HepG2 (cell line): ENCODE results near the gene ARHGEF1. TPM values are rescaled to one million over a fixed set of nuclear protein-coding genes. Genes with fewer than 3 reads are reported as not detected.

ENCODE experiments used
- ATAC-seq: fragments of 200-7000 bp; cut with Tn5 transposase; 3 replicates; pipeline ENCODE4 v1.9.1; 2020; ENCODE audit warnings: mild to moderate bottlenecking, moderate library complexity
- BruUV-seq: library from RNA; stranded (reverse); fragments of 400-500 nt; replicated peaks from 2 replicates; lab custom pipeline; 2021; lab: Mats Ljungman, UMichigan
- CTCF ChIA-PET: fragments of 300-600 bp; formaldehyde crosslinking; extraction: SDS; loops from one replicate; lab custom pipeline; 2021; ENCODE audit warnings: low total read pairs, inconsistent platforms, low intra/inter-chr PET ratio; lab: Yijun Ruan, JAX
- POLR2A ChIA-PET: fragments of 350-600 bp; sonication (Branson Sonifier 250); formaldehyde crosslinking; loops from one replicate; lab custom pipeline; 2020; ENCODE audit warnings: antibody characterized with exemption, inconsistent platforms; lab: Yijun Ruan, JAX
- DNase-seq: peaks from one replicate; pipeline ENCODE4 v3.0.0-alpha.2; 2015; ENCODE audit warnings: low spot score
- FAIRE-seq: peaks from 3 replicates; lab custom pipeline; 2011; peaks lifted over from hg19 to GRCh38; lab: Jason Lieb, UNC
- H2AFZ ChIP-seq: one replicate; pipeline ENCODE4 v1.6.1; 2011; ENCODE audit warnings: low read length, inconsistent platforms
- H3K27ac ChIP-seq: fragments of 300-600 bp; 3 replicates; pipeline ENCODE4 v1.8.0; 2011; ENCODE audit warnings: mixed run types, mild to moderate bottlenecking, mixed read lengths, low read length, inconsistent platforms; ENCODE audit not compliant: insufficient read depth; ENCODE audit errors: extremely low read length
- H3K27me3 ChIP-seq, 2 experiments: fragments of 200-600 bp in 1 of 2; 2 replicates in 1 of 2; 3 replicates in 1 of 2; pipeline versions ENCODE4 v1.6.0 to v1.8.0; 2011; ENCODE audit warnings: low read length in 2 of 2, mild to moderate bottlenecking in 2 of 2, moderate library complexity in 2 of 2, inconsistent platforms in 1 of 2; ENCODE audit not compliant: insufficient read depth in 2 of 2, control insufficient read depth in 1 of 2
- H3K36me3 ChIP-seq, 2 experiments: fragments of 200-600 bp in 1 of 2; replicated peaks in 1 of 2; 2 replicates in 1 of 2; 3 replicates in 1 of 2; pipeline versions ENCODE4 v1.5.1 to v1.8.0; 2011; ENCODE audit warnings: low read length in 2 of 2, inconsistent platforms in 1 of 2; ENCODE audit not compliant: insufficient read depth in 2 of 2, control insufficient read depth in 1 of 2
- H3K4me1 ChIP-seq: 2 replicates; pipeline ENCODE4 v1.5.1; 2012; ENCODE audit warnings: low read length, inconsistent platforms; ENCODE audit not compliant: insufficient read depth
- H3K4me2 ChIP-seq: 2 replicates; pipeline ENCODE4 v1.6.0; 2011; ENCODE audit warnings: low read depth, low read length, inconsistent platforms
- H3K4me3 ChIP-seq, 3 experiments: fragments of 200-600 bp in 1 of 3; sonication (generic), shearing (Covaris generic) in 1 of 3; replicated peaks in 1 of 3; 2 replicates each; pipeline ENCODE4 v1.5.1; 2011 to 2016; ENCODE audit warnings: low read length in 3 of 3, inconsistent platforms in 2 of 3, low read depth in 2 of 3, mild to moderate bottlenecking in 2 of 3, control low read depth in 1 of 3, mixed read lengths in 1 of 3; ENCODE audit not compliant: insufficient read depth in 1 of 3
- H3K79me2 ChIP-seq: one replicate; pipeline ENCODE4 v1.6.1; 2011; ENCODE audit warnings: low read length, inconsistent platforms; ENCODE audit not compliant: insufficient read depth
- H3K9ac ChIP-seq: 2 replicates; pipeline ENCODE4 v1.6.0; 2011; ENCODE audit warnings: mild to moderate bottlenecking, low read depth, low read length, inconsistent platforms; ENCODE audit not compliant: insufficient read depth
- H3K9me3 ChIP-seq: 2 replicates; pipeline ENCODE4 v1.5.1; 2012; ENCODE audit warnings: mild to moderate bottlenecking, low read length
- H4K20me1 ChIP-seq: 2 replicates; pipeline ENCODE4 v1.6.0; 2011; ENCODE audit warnings: inconsistent platforms, mild to moderate bottlenecking, low read length, moderate library complexity; ENCODE audit not compliant: insufficient read depth
- ATRX ChIP-seq: sonication (generic); formaldehyde crosslinking; IDR thresholded peaks from 2 replicates; pipeline ENCODE4 v1.4.0; 2020; ENCODE audit warnings: missing genetic modification reagents, borderline replicate concordance
- FIP1L1 ChIP-seq: fragments of 200-400 bp; formaldehyde crosslinking; IDR thresholded peaks from 2 replicates; pipeline ENCODE4 v1.6.1; 2018; ENCODE audit warnings: low read depth, mild to moderate bottlenecking, low read length, moderate library complexity, borderline replicate concordance; ENCODE audit not compliant: insufficient read depth
- KAT7 ChIP-seq: IDR thresholded peaks from 2 replicates; pipeline ENCODE4 v1.6.1; 2018; ENCODE audit warnings: borderline replicate concordance, missing compliant biosample characterization
- KDM6A ChIP-seq: IDR thresholded peaks from 2 replicates; pipeline ENCODE4 v1.6.1; 2016; ENCODE audit warnings: low read depth
- MAF1 ChIP-seq: sonication (generic); formaldehyde crosslinking; IDR thresholded peaks from 2 replicates; pipeline ENCODE4 v1.5.0; 2020; ENCODE audit warnings: missing genetic modification reagents, borderline replicate concordance
- MAZ ChIP-seq, 2 experiments: sonication (generic) in 1 of 2; formaldehyde crosslinking in 1 of 2; IDR thresholded peaks; 2 replicates each; pipeline versions ENCODE4 v1.5.0 to v1.6.1; 2012 to 2020; ENCODE audit warnings: low read depth in 2 of 2, mild to moderate bottlenecking in 2 of 2, borderline replicate concordance in 1 of 2, improper control_type of control experiment in 1 of 2, low read length in 1 of 2, missing genetic modification reagents in 1 of 2, moderate library complexity in 1 of 2
- NONO ChIP-seq, 2 experiments: fragments of 450-650 bp in 1 of 2; sonication (generic) in 1 of 2; formaldehyde crosslinking in 1 of 2; IDR thresholded peaks in 1 of 2; conservative IDR thresholded peaks in 1 of 2; 2 replicates each; pipeline versions ENCODE4 v1.6.1 to v1.8.0; 2017 to 2022; ENCODE audit warnings: mild to moderate bottlenecking in 1 of 2, missing genetic modification reagents in 1 of 2, moderate library complexity in 1 of 2
- SP4 ChIP-seq: sonication (generic); formaldehyde crosslinking; IDR thresholded peaks from 2 replicates; pipeline ENCODE4 v1.8.1; 2023; ENCODE audit warnings: mild to moderate bottlenecking, missing genetic modification reagents
- TP53 ChIP-seq: sonication (generic); formaldehyde crosslinking; conservative IDR thresholded peaks from 2 replicates; pipeline ENCODE4 v1.4.0; 2020; ENCODE audit warnings: missing genetic modification reagents
- YY1 ChIP-seq: IDR thresholded peaks from 2 replicates; pipeline ENCODE4 v1.6.1; 2011; ENCODE audit warnings: low read length, low read depth, moderate library complexity, mild to moderate bottlenecking; ENCODE audit not compliant: insufficient read depth, insufficient replicate concordance
- ZKSCAN8 ChIP-seq: IDR thresholded peaks from 2 replicates; pipeline ENCODE4 v1.6.1; 2016; ENCODE audit warnings: borderline replicate concordance, missing genetic modification reagents, missing compliant biosample characterization
- ZNF34 ChIP-seq: sonication (generic); formaldehyde crosslinking; IDR thresholded peaks from 2 replicates; pipeline ENCODE4 v1.4.0; 2020; ENCODE audit warnings: mild to moderate bottlenecking, missing genetic modification reagents, borderline replicate concordance
- ZNF619 ChIP-seq: sonication (generic); formaldehyde crosslinking; IDR thresholded peaks from 2 replicates; pipeline ENCODE4 v1.4.0; 2020; ENCODE audit warnings: mild to moderate bottlenecking, missing genetic modification reagents
- ZNF737 ChIP-seq: sonication (generic); formaldehyde crosslinking; IDR thresholded peaks from 2 replicates; pipeline ENCODE4 v1.5.0; 2020; ENCODE audit warnings: missing genetic modification reagents, mild to moderate bottlenecking, borderline replicate concordance
- WGBS: methylation state at CpG from one replicate; pipeline ENCODE4 v1.1.6; 2017; ENCODE audit warnings: low lambda C conversion rate; 5-methylcytosine and 5-hydroxymethylcytosine counted together
- in situ Hi-C: cut with HindIII; loops from 2 replicates; pipeline ENCODE4 v1.10.0; 2017; ENCODE audit warnings: low pct_unique_long_range_greater_than_20kb; ENCODE audit not compliant: extremely low pct_ligation_motif_present
- intact Hi-C: fragments of 100-400 bp; cut with micrococcal nuclease; formaldehyde crosslinking; loops from one replicate; pipeline ENCODE4 v1.10.0; 2022; ENCODE audit not compliant: unreplicated experiment
- polyA plus RNA-seq, 8 experiments: library from polyadenylated mRNA; depleted of rRNA in 3 of 8; stranded (reverse) in 7 of 8; unstranded in 1 of 8; fragments of >200 nt; fragmentation: Illumina TruSeq in 4 of 8; extraction: Trizol in 4 of 8; gene quantifications; 2 replicates each; pipeline versions ENCODE4 v1.2.1 to v1.2.3, GENCODE V29; 2011 to 2016; ENCODE audit warnings: low read depth in 4 of 8, missing spikeins in 1 of 8, mixed read lengths in 1 of 8; ENCODE audit not compliant: insufficient read depth in 1 of 8
- total RNA-seq, 5 experiments: library from RNA; depleted of rRNA; stranded (reverse); fragments of >200 nt; fragmentation: Illumina TruSeq; extraction: Trizol; gene quantifications; 2 replicates each; pipeline ENCODE4 v1.2.3, GENCODE V29; 2016; ENCODE audit warnings: low read depth in 1 of 5
- TF ChIP-seq, protein P1 (sequence below): sonication (generic); formaldehyde crosslinking; IDR thresholded peaks from 2 replicates; pipeline ENCODE4 v1.4.0; 2020; ENCODE audit warnings: missing genetic modification reagents
- TF ChIP-seq, protein P2 (sequence below): sonication (generic); formaldehyde crosslinking; IDR thresholded peaks from 2 replicates; pipeline ENCODE4 v1.5.1; 2020; ENCODE audit warnings: mild to moderate bottlenecking, missing genetic modification reagents, moderate library complexity
- TF ChIP-seq, protein P3 (sequence below): sonication (generic); formaldehyde crosslinking; IDR thresholded peaks from 2 replicates; pipeline ENCODE4 v1.4.0; 2020; ENCODE audit warnings: missing genetic modification reagents

Gene ARHGEF1
- total and polyA plus RNA-seq, 2 of the 13 experiments (the other 11 are each of a cell fraction or from before 2014, with no cell fraction given), result 33.7 to 34.7 TPM

DNA sequence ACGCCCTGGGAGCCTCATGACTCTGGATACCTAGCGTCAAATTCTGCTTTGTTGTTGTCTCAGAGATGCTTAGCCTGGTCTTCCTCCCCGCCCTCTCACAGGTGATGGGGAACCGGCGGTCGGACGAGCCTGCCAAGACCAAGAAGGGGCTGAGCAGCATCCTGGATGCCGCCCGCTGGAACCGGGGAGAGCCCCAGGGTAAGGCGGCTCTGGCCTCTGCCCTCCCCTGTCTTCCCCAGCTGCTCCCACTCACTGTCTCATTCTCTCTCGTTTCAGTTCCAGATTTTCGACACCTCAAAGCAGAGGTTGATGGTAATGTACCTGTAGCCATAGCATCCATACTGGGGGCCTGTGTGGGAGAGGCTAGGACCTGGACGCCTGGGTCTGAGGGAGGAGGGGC lies 11.4 kb downstream of the ARHGEF1 start:
- no peak; the same call in 2 of the 3 replicates for ATAC-seq
- FAIRE-seq, result no peak
- POLR2A ChIA-PET, result interaction anchor here (1.1 kb wide), 1 partner anchor 34 kb away, joined by 3 read pairs; the partner anchor contains the start of gene RPS19
- H3K4me1 ChIP-seq, result peaks cover 5% of the 10 kb centered on the region
- H3K9me3 ChIP-seq, result no peaks in the 10 kb centered on the region
- no peak overlapping the region for H2AFZ ChIP-seq
- in situ Hi-C loops (no loop called here), intact Hi-C loops (no loop called here)
- no peak for DNase-seq
- WGBS, result 100% methylated on average over 8 of the region's 14 CpGs
- H3K79me2 ChIP-seq, result no peaks in the 10 kb centered on the region
- TF ChIP-seq ZNF619 (CRISPR knock-in tag), result no peak
- TF ChIP-seq KAT7 (CRISPR knock-in tag), result no peak
- TF ChIP-seq ATRX (CRISPR knock-in tag), result no peak
- no peak for TF ChIP-seq ZNF737 (CRISPR knock-in tag)
- TF ChIP-seq MAF1 (CRISPR knock-in tag), result no peak
- TF ChIP-seq, protein P1, sequence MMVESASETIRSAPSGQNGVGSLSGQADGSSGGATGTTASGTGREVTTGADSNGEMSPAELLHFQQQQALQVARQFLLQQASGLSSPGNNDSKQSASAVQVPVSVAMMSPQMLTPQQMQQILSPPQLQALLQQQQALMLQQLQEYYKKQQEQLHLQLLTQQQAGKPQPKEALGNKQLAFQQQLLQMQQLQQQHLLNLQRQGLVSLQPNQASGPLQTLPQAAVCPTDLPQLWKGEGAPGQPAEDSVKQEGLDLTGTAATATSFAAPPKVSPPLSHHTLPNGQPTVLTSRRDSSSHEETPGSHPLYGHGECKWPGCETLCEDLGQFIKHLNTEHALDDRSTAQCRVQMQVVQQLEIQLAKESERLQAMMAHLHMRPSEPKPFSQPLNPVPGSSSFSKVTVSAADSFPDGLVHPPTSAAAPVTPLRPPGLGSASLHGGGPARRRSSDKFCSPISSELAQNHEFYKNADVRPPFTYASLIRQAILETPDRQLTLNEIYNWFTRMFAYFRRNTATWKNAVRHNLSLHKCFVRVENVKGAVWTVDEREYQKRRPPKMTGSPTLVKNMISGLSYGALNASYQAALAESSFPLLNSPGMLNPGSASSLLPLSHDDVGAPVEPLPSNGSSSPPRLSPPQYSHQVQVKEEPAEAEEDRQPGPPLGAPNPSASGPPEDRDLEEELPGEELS (CRISPR knock-in tag), result no peak
- no peak for TF ChIP-seq FIP1L1
- no peak for TF ChIP-seq YY1
- no peak for TF ChIP-seq MAZ (IDR thresholded peaks at IDR 0.05; ENCODE audit: borderline replicate concordance, low read depth, low read length)
- TF ChIP-seq MAZ (CRISPR knock-in tag; IDR thresholded peaks at IDR 0.05; ENCODE audit: low read depth), result no peak
- TF ChIP-seq ZNF34 (CRISPR knock-in tag), result no peak
- no peak for TF ChIP-seq ZKSCAN8 (CRISPR knock-in tag)
- TF ChIP-seq, protein P2, sequence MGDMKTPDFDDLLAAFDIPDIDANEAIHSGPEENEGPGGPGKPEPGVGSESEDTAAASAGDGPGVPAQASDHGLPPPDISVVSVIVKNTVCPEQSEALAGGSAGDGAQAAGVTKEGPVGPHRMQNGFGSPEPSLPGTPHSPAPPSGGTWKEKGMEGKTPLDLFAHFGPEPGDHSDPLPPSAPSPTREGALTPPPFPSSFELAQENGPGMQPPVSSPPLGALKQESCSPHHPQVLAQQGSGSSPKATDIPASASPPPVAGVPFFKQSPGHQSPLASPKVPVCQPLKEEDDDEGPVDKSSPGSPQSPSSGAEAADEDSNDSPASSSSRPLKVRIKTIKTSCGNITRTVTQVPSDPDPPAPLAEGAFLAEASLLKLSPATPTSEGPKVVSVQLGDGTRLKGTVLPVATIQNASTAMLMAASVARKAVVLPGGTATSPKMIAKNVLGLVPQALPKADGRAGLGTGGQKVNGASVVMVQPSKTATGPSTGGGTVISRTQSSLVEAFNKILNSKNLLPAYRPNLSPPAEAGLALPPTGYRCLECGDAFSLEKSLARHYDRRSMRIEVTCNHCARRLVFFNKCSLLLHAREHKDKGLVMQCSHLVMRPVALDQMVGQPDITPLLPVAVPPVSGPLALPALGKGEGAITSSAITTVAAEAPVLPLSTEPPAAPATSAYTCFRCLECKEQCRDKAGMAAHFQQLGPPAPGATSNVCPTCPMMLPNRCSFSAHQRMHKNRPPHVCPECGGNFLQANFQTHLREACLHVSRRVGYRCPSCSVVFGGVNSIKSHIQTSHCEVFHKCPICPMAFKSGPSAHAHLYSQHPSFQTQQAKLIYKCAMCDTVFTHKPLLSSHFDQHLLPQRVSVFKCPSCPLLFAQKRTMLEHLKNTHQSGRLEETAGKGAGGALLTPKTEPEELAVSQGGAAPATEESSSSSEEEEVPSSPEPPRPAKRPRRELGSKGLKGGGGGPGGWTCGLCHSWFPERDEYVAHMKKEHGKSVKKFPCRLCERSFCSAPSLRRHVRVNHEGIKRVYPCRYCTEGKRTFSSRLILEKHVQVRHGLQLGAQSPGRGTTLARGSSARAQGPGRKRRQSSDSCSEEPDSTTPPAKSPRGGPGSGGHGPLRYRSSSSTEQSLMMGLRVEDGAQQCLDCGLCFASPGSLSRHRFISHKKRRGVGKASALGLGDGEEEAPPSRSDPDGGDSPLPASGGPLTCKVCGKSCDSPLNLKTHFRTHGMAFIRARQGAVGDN (CRISPR knock-in tag), result no peak; the same call in 1 of the 2 replicates
- TF ChIP-seq, protein P3, sequence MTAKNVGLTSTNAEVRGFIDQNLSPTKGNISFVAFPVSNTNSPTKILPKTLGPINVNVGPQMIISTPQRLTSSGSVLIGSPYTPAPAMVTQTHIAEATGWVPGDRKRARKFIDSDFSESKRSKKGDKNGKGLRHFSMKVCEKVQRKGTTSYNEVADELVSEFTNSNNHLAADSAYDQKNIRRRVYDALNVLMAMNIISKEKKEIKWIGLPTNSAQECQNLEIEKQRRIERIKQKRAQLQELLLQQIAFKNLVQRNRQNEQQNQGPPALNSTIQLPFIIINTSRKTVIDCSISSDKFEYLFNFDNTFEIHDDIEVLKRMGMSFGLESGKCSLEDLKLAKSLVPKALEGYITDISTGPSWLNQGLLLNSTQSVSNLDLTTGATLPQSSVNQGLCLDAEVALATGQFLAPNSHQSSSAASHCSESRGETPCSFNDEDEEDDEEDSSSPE, result no peak
- TF ChIP-seq KDM6A, result no peak
- TF ChIP-seq TP53 (CRISPR knock-in tag), result no peak
- TF ChIP-seq NONO (IDR thresholded peaks at IDR 0.05), result no peak
- no peak for TF ChIP-seq NONO (CRISPR knock-in tag; conservative IDR thresholded peaks at IDR 0.05)
- TF ChIP-seq SP4, result no peak
- H4K20me1 ChIP-seq, result no peaks in the 10 kb centered on the region
- peaks cover 18 to 30% of the 10 kb centered on the region in 2 experiments for H3K36me3 ChIP-seq
- CTCF ChIA-PET, result no interaction called here
- H3K4me3 ChIP-seq, result no peak overlapping the region
- H3K27me3 ChIP-seq, result no peaks in the 10 kb centered on the region
- H3K4me2 ChIP-seq, result no peak overlapping the region
- no peak overlapping the region for H3K27ac ChIP-seq
- H3K9ac ChIP-seq, result no peak overlapping the region
- BruUV-seq, result no TSS peak
